Endodermal cell (in vitro differentiated cells): ENCODE results near the gene GTF2IRD1. TPM values are rescaled to one million over a fixed set of nuclear protein-coding genes. Genes with fewer than 3 reads are reported as not detected.

ENCODE experiments used
- DNase-seq: peaks from one replicate; pipeline ENCODE4 v3.0.0-alpha.2; 2017
- H3K27ac ChIP-seq: 2 replicates; pipeline ENCODE4 v1.5.1; 2013; ENCODE audit warnings: mild to moderate bottlenecking, low read depth, low read length, moderate library complexity
- H3K27me3 ChIP-seq: 2 replicates; pipeline ENCODE4 v1.6.1; 2013; ENCODE audit warnings: mild to moderate bottlenecking, low read length, moderate library complexity; ENCODE audit not compliant: insufficient read depth, control insufficient read depth, poor library complexity, severe bottlenecking
- H3K36me3 ChIP-seq: 2 replicates; pipeline ENCODE4 v1.7.0; 2013; ENCODE audit warnings: mild to moderate bottlenecking, low read length, moderate library complexity; ENCODE audit not compliant: control insufficient read depth, insufficient read depth
- H3K4me1 ChIP-seq: one replicate; pipeline ENCODE4 v1.7.0; 2013; ENCODE audit warnings: low read length; ENCODE audit not compliant: control insufficient read depth, insufficient read depth
- H3K4me3 ChIP-seq: 2 replicates; pipeline ENCODE4 v1.5.1; 2013; ENCODE audit warnings: mild to moderate bottlenecking, low read length, moderate library complexity
- H3K9ac ChIP-seq: 2 replicates; pipeline ENCODE4 v1.6.1; 2013; ENCODE audit warnings: mild to moderate bottlenecking, low read length, moderate library complexity; ENCODE audit not compliant: poor library complexity, severe bottlenecking; ENCODE audit errors: extremely low read depth
- H3K9me3 ChIP-seq: 2 replicates; pipeline ENCODE4 v1.6.1; 2013; ENCODE audit warnings: mild to moderate bottlenecking, low read length, moderate library complexity; ENCODE audit not compliant: control insufficient read depth
- H3K27ac Mint-ChIP-seq: 2 replicates; pipeline ENCODE4 v1.8.0; 2020; ENCODE audit warnings: mixed read lengths
- H3K27me3 Mint-ChIP-seq: 2 replicates; pipeline ENCODE4 v1.8.0; 2021; ENCODE audit warnings: mild to moderate bottlenecking, mixed read lengths; ENCODE audit not compliant: insufficient read depth
- H3K36me3 Mint-ChIP-seq: 2 replicates; pipeline ENCODE4 v1.8.0; 2020; ENCODE audit warnings: low read depth, mixed read lengths
- H3K4me1 Mint-ChIP-seq: 2 replicates; pipeline ENCODE4 v1.8.0; 2020; ENCODE audit warnings: mixed read lengths
- H3K4me3 Mint-ChIP-seq: 2 replicates; pipeline ENCODE4 v1.8.0; 2020; ENCODE audit warnings: mild to moderate bottlenecking, moderate library complexity, mixed read lengths
- H3K9me3 Mint-ChIP-seq: 2 replicates; pipeline ENCODE4 v1.8.0; 2020; ENCODE audit warnings: mild to moderate bottlenecking, mixed read lengths
- WGBS, 2 experiments: methylation state at CpG; one replicate each; pipeline versions ENCODE4 v1.1.5 to v1.1.7; 2013; ENCODE audit warnings: missing lambda C conversion rate in 2 of 2, mixed read lengths in 1 of 2; ENCODE audit not compliant: insufficient coverage in 1 of 2, insufficient read length in 1 of 2; 5-methylcytosine and 5-hydroxymethylcytosine counted together
- total RNA-seq, 2 donors: library from RNA; stranded (reverse); fragmentation: NEBNext Ultra II Directional in 1 of 2; extraction: Animal tissue kit (Norgen Biotek cat#: 25700) in 1 of 2; gene quantifications; 2 replicates in 1 of 2; 3 replicates in 1 of 2; pipeline ENCODE4 v1.2.1, GENCODE V29; 2021
- TF ChIP-seq, protein P1 (sequence below): fragments of 200-600 bp; sonication (generic); conservative IDR thresholded peaks from 2 replicates; pipeline ENCODE4 v1.5.0; 2021; ENCODE audit warnings: antibody characterized with exemption, mild to moderate bottlenecking

The GTF2IRD1 gene
- total RNA-seq, 2 donors from 2014 or later, result 54.8 to 84.4 TPM

DNA sequence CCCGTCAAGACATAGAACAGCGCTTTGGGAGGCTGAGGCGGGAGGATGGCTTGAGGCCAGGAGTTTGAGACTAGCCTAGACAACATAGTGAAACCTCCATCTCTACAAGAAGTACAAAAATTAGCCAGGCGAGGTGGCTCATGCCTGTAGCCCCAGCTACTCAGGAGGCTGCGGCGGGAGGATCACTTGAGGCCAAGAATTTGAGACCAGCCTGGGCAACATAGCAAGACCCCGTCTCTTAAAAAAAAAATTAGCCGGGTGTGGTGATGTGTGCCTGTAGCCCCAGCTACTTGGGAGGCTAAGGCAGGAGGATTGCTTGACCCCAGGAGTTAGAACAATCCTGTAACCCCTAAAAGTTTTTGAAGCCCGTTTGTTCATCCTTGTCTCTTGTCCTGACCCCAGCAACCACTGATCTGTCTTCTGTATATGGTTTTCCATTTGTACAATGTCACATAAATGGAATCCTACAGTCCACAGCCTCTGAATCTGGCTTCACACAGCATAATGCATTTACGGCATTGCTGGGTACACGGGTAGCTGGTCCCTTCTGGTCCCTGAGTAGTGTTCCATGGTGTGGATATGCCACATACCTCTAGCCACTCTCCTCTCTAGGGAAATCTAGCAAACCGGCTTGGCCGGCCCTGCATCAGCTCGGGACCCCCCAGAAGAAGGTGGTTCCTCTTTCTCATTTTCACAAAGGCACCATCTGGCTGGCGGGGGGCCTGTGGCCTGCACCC lies 8.4 kb downstream of the GTF2IRD1 start:
- H3K27me3 ChIP-seq, result no peaks in the 10 kb centered on the region
- H3K36me3 ChIP-seq, result peaks cover 10% of the 10 kb centered on the region
- no peak overlapping the region for H3K27ac ChIP-seq
- no peak for DNase-seq
- Mint-ChIP-seq H3K4me3 (no peak overlapping the region), H3K27ac (peak overlapping the region; percentile 11), H3K27me3 (no peaks in the 10 kb centered on the region), H3K36me3 (peaks cover 19% of the 10 kb centered on the region), H3K9me3 (no peaks in the 10 kb centered on the region), H3K4me1 (peaks cover 18% of the 10 kb centered on the region)
- H3K9me3 ChIP-seq, result no peaks in the 10 kb centered on the region
- no peak overlapping the region for H3K4me3 ChIP-seq
- peaks cover 4% of the 10 kb centered on the region for H3K4me1 ChIP-seq
- H3K9ac ChIP-seq, result no peak overlapping the region
- TF ChIP-seq, protein P1, sequence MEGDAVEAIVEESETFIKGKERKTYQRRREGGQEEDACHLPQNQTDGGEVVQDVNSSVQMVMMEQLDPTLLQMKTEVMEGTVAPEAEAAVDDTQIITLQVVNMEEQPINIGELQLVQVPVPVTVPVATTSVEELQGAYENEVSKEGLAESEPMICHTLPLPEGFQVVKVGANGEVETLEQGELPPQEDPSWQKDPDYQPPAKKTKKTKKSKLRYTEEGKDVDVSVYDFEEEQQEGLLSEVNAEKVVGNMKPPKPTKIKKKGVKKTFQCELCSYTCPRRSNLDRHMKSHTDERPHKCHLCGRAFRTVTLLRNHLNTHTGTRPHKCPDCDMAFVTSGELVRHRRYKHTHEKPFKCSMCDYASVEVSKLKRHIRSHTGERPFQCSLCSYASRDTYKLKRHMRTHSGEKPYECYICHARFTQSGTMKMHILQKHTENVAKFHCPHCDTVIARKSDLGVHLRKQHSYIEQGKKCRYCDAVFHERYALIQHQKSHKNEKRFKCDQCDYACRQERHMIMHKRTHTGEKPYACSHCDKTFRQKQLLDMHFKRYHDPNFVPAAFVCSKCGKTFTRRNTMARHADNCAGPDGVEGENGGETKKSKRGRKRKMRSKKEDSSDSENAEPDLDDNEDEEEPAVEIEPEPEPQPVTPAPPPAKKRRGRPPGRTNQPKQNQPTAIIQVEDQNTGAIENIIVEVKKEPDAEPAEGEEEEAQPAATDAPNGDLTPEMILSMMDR, result no peak
- WGBS, 2 experiments, result 93 to 94% methylated on average over 11 to 15 of the region's 15 CpGs

DNA sequence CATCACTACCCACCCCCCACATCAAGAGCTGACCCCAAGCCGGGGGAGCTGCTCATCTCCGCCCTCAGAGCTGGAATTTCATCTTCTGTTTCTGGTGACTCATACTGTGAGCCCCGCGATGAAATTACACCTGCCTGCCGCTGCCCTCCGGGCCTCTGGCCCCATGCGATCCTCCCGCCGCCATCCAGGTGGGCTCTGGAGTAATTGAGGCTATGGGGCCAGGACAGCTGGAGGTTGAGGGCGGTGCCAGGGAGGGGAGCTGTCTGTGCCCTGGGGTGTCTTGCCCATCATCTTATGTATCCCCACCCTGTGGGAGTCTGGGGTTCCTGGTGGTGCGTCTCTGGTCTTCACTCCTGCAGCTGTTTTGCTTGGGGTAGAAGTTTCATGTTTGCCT lies 9.0 kb downstream of the GTF2IRD1 start:
- no peaks in the 10 kb centered on the region for H3K9me3 Mint-ChIP-seq
- Histone ChIP-seq H3K4me3 (no peak overlapping the region), H3K9me3 (no peaks in the 10 kb centered on the region), H3K9ac (no peak overlapping the region), H3K4me1 (peaks cover 4% of the 10 kb centered on the region), H3K27me3 (no peaks in the 10 kb centered on the region), H3K36me3 (peaks cover 10% of the 10 kb centered on the region), H3K27ac (no peak overlapping the region)
- TF ChIP-seq, protein P1, result no peak
- WGBS, 2 experiments, result 93 to 94% methylated on average over 10 to 11 of the region's 11 CpGs
- H3K4me1 Mint-ChIP-seq, result peaks cover 14% of the 10 kb centered on the region
- H3K4me3 Mint-ChIP-seq, result no peak overlapping the region
- peaks cover 14% of the 10 kb centered on the region for H3K36me3 Mint-ChIP-seq
- H3K27ac Mint-ChIP-seq, result peak overlapping the region; percentile 11
- DNase-seq, result no peak
- H3K27me3 Mint-ChIP-seq, result no peaks in the 10 kb centered on the region

DNA sequence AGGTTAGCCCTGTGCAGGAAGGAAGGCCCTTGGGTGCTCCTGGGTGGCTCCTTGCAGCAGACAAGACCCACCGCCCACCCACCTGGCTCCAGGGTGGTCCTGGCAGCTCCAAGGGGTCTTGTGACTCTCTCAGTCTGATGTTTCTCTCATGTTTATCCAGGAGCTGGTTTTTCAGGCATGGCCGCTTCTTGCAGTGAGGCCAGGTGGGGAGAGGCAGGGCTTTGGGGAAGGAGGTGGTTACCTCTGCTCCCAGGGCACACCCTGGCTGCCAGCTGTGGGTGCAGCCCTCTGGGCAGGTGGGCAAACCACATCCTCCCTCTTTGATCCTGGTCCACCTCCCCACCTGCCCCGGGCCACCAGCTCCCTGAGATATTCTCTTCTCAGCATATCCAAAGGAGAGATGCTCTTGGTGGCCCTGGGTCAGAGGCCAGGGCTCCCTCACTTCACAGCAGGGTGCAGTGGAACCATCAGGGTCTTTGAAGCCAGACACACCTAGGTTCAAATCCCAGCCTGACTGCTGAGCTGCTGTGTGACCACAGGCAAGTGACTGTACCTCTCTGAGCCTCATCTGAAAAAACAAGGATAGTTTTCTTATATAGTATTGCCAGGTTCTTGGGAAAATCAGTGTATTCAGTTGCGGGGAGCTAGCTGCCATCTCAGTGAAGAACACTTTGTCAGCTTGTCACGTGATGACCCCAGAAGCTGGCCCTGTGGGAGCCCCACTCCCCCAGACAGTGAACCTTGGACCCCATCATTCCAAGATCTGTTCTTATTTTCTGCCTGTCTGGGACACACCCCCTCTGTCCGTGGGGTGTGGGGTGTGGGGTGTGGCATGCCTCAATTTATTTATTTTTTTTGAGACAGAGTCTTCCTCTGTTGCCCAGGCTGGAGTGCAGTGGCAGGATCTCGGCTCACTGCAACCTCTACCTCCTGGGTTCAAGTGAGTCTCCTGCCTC lies 11.5 kb downstream of the GTF2IRD1 start:
- Histone ChIP-seq H3K4me1 (peaks cover 4% of the 10 kb centered on the region), H3K9ac (no peak overlapping the region), H3K4me3 (no peak overlapping the region), H3K27me3 (no peaks in the 10 kb centered on the region), H3K27ac (no peak overlapping the region), H3K9me3 (no peaks in the 10 kb centered on the region), H3K36me3 (peaks cover 8% of the 10 kb centered on the region)
- Mint-ChIP-seq H3K36me3 (peaks cover 22% of the 10 kb centered on the region), H3K4me3 (no peak overlapping the region), H3K9me3 (no peaks in the 10 kb centered on the region), H3K27ac (peak overlapping the region; percentile 21), H3K4me1 (peaks cover 8% of the 10 kb centered on the region), H3K27me3 (no peaks in the 10 kb centered on the region)
- no peak for DNase-seq
- TF ChIP-seq, protein P1, result no peak
- 94 to 100% methylated on average over 4 to 7 of the region's 7 CpGs for WGBS, 2 experiments
